NCI-H1092 (cell line): ENCODE measurements around the gene TRDN.
"Not testable (repeated sequence)": the region's sequence is repeated elsewhere in the genome, so short reads cannot be mapped to it uniquely, and the experiment has no call there.

Source experiments
- DNase-seq: peaks from one replicate; lab custom pipeline; 2025; lab: John Stamatoyannopoulos, UW

Gene TRDN

DNA sequence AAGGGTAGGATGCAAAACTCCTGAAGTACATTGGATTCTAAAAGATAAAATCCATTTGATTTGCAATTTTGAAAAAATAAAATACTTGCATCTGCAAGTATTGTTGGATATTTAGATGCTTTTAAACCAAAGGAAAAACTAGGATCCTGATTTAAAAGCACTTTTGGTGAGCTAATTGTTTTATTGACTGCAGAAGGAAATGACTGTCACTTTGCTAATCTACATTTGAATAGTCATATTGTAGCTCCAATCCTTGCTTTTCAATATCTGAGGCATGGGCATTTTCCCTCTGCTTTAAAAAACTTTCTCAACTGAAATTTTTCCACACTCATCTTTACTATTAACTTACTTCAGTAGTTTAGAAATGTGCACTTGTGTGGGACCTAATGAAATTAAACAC, 74.1 kb downstream of the TRDN start:
- DNase-seq: no peak

GRCh38 chr6:123562264-123562663, 74.5 kb downstream of the TRDN start:
- DNase-seq: no peak

DNA sequence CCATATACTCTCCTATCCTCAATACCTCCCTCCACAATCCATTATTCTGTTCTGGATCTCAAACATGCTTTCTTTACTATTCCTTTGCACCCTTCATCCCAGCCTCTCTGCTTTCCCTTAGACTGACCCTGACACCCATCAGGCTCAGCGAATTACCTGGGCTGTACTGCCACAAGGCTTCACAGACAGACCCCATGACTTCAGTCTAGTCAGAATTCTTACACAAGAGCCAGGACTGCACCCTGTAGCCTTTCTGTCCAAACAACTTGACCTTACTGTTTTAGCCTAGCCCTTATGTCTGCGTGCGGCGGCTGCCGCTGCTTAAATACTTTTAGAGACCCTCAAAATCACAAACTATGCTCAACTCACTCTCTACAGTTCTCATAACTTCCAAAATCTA, 76.9 kb downstream of the TRDN start:
- not testable (repeated sequence) for DNase-seq

GRCh38 chr6:123557474-123557873, 79.3 kb downstream of the TRDN start:
- DNase-seq: not testable (repeated sequence)

GRCh38 chr6:123551939-123552707, 84.6 kb downstream of the TRDN start:
- no peak for DNase-seq

- DNase-seq: no peak
Measured at GRCh38 chr6:123550052-123550617, 86.6 kb downstream of the TRDN start.

GRCh38 chr6:123549476-123549875, 87.3 kb downstream of the TRDN start:
- no peak for DNase-seq

DNA sequence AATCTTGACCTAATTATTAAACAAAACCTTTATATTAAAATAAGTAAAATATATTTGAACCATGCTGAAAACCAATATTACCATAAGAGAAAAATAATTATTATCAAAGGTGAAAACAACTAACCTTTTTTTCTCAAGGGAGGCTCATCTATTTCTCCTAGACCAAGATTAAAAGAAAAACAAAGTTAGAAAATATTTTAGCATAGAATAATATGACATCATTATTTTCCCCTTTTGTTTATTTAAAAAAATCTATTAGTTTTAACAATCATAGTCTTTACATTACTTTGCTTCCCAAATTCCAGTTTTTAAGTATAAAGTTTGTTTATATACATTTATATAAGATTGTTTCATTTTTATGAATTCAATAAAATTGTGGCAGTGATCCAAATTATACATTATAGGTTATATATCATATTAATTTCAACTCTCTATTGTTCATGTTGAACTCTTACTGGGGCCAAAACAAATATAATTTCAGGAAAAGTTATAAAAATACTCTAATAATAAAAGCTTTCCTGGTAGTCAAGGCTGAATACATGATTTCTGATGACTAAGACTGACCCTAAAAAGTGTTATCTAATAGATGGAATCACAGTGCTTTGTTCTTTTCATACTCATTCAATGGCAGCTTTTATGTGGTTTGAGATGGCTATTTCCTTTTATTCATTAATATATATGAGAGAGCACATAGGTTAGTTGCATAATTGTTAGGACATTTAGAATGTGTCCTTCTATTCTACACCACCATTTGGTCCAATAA, 89.4 kb downstream of the TRDN start:
- DNase-seq: no peak

- DNase-seq: no peak
Measured at GRCh38 chr6:123546537-123546936, 90.2 kb downstream of the TRDN start.

GRCh38 chr6:123541462-123541861, 95.3 kb downstream of the TRDN start:
- DNase-seq: no peak

GRCh38 chr6:123533862-123534648, 102.7 kb downstream of the TRDN start:
- DNase-seq: no peak

GRCh38 chr6:123529843-123530242, 106.9 kb downstream of the TRDN start:
- no peak for DNase-seq

- no peak for DNase-seq
Measured at GRCh38 chr6:123529058-123529457, 107.7 kb downstream of the TRDN start.

DNA sequence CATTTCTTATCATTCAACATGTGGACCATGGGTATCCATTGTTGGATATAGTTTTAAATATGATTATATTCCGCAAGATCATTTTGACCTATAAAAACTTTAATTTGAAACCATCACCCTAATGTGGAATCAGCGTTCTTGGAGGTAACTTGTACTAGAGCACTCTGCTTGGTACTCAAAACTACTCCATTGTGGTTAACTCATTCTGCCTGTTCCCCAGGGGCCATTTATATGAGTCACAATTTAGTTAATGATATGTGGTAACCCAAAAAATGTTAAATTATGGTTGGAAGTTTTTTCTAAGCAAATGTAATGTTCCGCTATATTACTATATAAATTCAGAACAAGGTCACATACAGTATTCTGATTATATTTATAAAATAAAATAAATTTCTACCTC, 109.3 kb downstream of the TRDN start:
- DNase-seq: no peak

DNA sequence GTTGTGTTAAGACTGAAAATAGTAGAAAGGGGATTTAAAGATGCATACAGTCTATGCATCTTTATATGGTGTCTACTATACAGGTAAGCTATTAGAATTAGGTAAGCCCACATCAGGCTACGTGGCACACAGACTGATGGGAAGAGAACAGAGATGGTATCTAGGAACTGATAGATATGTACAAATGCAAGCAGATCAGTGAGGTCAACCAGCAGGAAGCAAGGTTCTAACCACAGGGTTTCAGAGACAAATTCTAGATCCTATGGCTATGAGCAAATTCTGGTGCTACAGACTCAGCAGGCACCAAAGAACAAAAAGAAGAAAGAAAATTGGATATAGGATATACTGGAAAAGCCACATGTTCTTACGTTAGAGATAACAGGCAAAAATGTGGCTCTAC, 110.6 kb downstream of the TRDN start:
- DNase-seq: no peak

DNA sequence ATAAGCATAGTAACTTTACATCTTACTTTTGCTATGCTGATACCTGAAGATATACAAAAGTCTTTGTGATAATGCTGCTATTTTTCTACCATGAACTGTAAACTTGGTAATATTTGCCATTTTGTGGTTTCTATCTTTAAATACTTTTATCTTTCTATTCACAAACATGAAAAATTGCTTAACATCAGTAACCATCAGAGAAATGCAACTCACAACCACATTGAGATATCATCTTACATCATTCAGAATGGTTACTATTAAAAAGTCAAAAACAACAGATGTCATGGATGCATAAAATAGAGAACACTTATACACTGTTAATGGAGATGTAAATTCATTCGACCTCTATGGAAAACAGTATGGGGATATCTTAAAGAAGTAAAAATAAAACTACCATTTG, 112.0 kb downstream of the TRDN start:
- no peak for DNase-seq

DNA sequence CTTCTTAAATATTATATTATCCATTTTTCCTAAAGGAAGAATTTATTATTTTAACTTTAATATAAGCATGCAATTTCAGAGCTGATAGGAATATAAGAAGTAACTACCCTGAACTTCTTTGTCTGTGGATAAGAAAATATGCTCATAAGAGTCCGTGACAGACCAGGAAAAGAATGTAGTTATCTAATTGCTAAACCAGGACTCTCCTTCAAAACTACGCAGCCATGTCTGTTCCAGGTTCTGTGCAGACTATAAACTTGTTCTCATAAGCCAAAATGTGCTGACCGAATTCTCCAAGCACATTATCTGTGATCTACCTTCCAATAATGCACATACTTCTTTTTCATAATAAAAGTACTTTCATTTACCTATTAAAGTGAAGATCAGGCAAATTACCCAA, 116.5 kb downstream of the TRDN start:
- no peak for DNase-seq

DNA sequence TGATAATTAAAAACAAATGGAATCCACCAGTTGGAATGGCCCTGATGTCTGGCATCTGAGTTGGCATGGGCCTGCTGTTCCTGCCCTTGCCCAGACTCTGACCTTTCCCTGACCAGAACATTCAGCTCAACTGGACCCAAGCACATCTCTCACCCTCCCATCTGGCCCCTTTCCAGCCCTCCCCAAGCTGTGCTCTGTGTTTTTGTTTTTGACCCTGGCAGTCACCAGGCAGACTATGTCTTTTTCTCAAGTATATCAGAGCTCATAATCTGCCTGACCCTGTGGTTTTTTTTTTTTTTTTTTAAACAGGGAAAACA, 117.6 kb downstream of the TRDN start:
- DNase-seq: no peak

GRCh38 chr6:123518441-123519188, 118.1 kb downstream of the TRDN start:
- DNase-seq: no peak

GRCh38 chr6:123515715-123516114, 121.0 kb downstream of the TRDN start:
- DNase-seq: no peak

DNA sequence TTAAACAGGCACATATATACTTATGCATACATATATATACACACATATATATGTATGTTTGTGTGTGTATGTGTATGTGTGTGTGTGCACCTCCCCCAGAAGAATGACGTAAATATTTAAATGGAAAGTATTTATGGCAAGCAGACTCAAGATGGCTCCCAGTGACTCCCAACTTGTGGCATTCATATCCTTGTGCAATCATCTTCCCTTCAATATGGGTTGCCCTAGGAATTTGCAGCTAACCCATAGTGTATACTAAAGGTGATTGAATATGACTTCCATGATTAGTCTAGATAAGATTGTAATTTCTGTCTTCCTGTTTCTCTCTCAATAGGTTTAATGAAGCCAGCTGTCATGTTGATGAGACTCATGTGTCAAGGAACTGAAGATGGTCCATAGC, 127.6 kb downstream of the TRDN start:
- DNase-seq: no peak

GRCh38 chr6:123508290-123508689, 128.5 kb downstream of the TRDN start:
- DNase-seq: no peak
